ENCODE data around the gene CTPS1.

- TF ChIP-seq CTCF (optimal IDR thresholded peaks at IDR 0.05 in 1 of 3, IDR thresholded peaks at IDR 0.05 in 1 of 3, conservative IDR thresholded peaks at IDR 0.05 in 1 of 3; ENCODE audit: extremely low read depth in 1 of 3, insufficient read depth in 2 of 3, low read length in 3 of 3) (no peak), EZH2 (IDR thresholded peaks at IDR 0.05; ENCODE audit: low read length) (no peak)
These were observed 17.6 kb downstream of the CTPS1 start for GRCh38 chr1:40997096-40997495.

Data from keratinocyte (primary cell).